ENCODE data around the gene CERK. TPM values are rescaled to one million over a fixed set of nuclear protein-coding genes. Genes with fewer than 3 reads are reported as not detected.

Gene CERK
- total and polyA plus RNA-seq, 2 of the 13 experiments (the other 11 are each of a cell fraction or from before 2014, with no cell fraction given) = 40.3 to 41.9 TPM

DNA sequence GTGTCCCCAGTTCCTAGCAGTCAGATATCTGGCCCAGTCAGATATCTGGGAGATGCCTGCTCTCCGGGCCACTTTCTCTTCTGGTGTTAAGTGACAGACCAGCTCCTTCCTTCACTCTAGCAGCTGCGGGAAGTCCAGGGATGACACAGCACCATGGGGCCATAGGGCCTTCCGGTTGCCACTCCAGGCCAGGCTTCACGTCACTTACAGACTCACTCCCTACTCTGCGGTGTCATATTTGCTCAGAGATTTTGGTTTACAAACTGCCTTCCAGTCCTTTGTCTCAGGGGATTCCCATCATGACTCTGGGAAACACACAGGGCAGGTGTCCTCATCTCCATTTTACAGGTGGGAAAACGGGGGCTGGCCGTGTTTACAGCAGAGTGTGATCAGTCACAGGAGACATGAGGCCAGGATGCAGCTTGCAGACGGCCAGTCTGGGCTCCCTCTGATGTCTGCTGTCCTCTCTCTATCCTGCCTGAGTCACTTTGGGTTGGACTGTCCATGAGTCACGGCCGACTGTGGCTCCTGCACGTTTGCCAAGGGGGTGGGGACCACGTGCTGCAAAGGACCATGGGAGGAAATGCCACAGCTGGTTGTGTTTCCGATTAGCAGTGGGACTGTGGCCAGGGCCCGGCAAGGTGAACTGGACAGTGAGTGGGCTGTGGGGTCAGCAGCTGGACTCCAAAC is 16.2 kb upstream of the CERK start (continued):
- TF ChIP-seq, protein P1, sequence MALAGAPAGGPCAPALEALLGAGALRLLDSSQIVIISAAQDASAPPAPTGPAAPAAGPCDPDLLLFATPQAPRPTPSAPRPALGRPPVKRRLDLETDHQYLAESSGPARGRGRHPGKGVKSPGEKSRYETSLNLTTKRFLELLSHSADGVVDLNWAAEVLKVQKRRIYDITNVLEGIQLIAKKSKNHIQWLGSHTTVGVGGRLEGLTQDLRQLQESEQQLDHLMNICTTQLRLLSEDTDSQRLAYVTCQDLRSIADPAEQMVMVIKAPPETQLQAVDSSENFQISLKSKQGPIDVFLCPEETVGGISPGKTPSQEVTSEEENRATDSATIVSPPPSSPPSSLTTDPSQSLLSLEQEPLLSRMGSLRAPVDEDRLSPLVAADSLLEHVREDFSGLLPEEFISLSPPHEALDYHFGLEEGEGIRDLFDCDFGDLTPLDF (CRISPR knock-in tag; IDR thresholded peaks at IDR 0.05) = no peak
- TF ChIP-seq ZNF232 (CRISPR knock-in tag; IDR thresholded peaks at IDR 0.05; ENCODE audit: borderline replicate concordance) = peak; percentile 77; the same call in 1 of the 2 replicates
- no peak; the same call in 1 of the 2 replicates for TF ChIP-seq HES4 (CRISPR knock-in tag; IDR thresholded peaks at IDR 0.05; ENCODE audit: borderline replicate concordance)
- TF ChIP-seq HOXA3 (CRISPR knock-in tag; IDR thresholded peaks at IDR 0.05) = peak; percentile 85
- TF ChIP-seq ZNF777 (CRISPR knock-in tag; IDR thresholded peaks at IDR 0.05) = no peak
- no peak for TF ChIP-seq KDM5A (IDR thresholded peaks at IDR 0.05; ENCODE audit: borderline replicate concordance, low read length)
- TF ChIP-seq, protein P2, sequence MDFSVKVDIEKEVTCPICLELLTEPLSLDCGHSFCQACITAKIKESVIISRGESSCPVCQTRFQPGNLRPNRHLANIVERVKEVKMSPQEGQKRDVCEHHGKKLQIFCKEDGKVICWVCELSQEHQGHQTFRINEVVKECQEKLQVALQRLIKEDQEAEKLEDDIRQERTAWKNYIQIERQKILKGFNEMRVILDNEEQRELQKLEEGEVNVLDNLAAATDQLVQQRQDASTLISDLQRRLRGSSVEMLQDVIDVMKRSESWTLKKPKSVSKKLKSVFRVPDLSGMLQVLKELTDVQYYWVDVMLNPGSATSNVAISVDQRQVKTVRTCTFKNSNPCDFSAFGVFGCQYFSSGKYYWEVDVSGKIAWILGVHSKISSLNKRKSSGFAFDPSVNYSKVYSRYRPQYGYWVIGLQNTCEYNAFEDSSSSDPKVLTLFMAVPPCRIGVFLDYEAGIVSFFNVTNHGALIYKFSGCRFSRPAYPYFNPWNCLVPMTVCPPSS (IDR thresholded peaks at IDR 0.05) = no peak
- TF ChIP-seq KMT2A (CRISPR knock-in tag; IDR thresholded peaks at IDR 0.05) = 0 out of 2 replicates have a peak, but pooled peaks have one; percentile 25
- peak; percentile 86; the same call in 1 of the 2 replicates for TF ChIP-seq ZFP90 (CRISPR knock-in tag; IDR thresholded peaks at IDR 0.05; ENCODE audit: borderline replicate concordance)
- TF ChIP-seq ISL2 (CRISPR knock-in tag; IDR thresholded peaks at IDR 0.05) = no peak; the same call in 1 of the 2 replicates
- 0 out of 2 replicates have a peak, but pooled peaks have one; percentile 35 for TF ChIP-seq HMG20B (CRISPR knock-in tag; conservative IDR thresholded peaks at IDR 0.05)
- TF ChIP-seq SUZ12 (IDR thresholded peaks at IDR 0.05; ENCODE audit: low read depth, low read length) = peak; percentile 33; the same call in 1 of the 2 replicates
- peak; percentile 97 for TF ChIP-seq FOSL2 (CRISPR knock-in tag; IDR thresholded peaks at IDR 0.05)

Data from HepG2 (cell line).